ENCODE data around the gene KCND1.
A peak's percentile ranks its signal among the peaks of the same experiment; 100 is the strongest.
"Not testable (repeated sequence)": the region's sequence is repeated elsewhere in the genome, so short reads cannot be mapped to it uniquely, and the experiment has no call there.

KCND1 gene

DNA sequence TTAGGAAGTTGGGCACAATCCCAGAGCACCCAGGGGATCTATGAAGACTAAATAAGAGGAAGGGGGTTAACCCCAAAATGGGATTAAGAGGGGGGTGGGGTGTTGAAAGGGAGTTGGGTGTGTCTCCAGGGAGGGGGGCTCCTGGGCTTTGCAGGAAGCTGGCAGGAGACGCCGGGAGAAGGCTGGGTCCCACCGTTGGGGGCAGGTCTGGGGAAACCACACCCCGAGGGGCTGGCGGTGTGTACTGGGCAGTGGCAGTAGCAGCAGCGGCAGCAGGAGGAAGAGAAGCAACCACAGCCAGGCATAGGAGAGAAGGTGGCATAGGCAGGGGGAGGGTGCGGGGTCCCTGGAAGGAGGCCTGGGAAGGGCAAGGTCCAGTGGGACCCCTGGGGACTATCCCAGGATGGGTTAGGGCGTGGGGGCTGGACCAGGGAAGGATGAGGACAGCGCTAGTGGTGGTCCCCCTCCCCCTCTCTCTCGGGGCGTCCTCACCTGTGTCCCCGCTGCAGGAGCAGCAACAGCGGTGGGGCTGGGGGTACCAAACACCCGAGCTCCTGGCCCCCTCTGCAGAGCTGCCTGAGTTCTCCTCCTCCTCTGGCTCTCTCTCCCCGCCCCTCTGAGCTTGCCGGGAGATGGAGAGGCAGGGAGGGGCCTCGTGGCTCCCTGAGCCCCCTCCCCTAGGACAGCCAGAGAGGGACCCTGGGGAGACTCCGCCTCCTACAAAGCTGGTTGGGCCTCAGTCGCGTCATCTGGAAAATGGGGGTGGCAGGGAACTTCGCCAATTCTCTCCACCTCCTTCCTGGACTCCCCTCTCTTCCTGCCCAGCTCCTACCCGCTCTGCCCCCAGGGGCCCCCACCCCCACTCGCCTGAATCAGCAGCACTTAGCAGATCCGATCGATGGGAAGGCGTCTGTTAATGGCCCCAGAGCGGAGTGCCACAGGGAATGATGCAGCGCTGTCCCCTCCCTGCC is at the start of gene KCND1:
Gene KCND1 (minus strand): TSS at position 596 of the 971 bp plus-strand sequence. CDS start 1,573 bp downstream, outside the sequence.
- DNase-seq (ENCODE audit: low read depth in 1 of 2, low spot score in 1 of 2): peak in 1 of 2 donors; percentile 8

DNA sequence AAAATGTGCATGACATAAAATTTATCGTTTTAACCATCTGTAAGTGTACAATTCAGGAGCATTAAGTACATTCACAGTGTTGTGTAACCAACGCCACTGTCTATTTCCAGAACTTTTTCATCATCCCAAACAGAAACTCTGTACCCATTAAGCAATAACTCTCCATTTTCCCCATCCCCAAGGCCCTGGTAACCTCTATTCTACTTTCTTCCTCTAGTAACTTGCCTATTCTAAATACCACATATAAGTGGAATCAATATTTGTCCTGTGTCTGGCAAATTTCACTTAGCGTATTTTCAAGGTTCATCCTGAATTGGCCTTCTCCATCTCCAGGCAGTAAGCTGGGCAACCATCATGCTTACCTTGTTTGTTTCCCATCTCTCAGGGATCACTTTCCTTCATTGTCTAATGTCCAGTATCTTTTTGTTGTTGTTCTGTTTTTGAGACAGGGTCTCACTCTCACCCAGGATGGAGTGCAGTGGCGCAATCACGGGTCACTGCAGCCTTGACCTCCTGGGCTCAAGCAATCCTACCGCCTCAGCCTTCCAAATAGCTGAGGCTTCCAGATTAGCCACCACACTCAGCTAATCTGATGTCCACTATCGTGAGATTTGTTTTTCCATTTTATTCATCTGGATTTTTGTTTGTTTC is 48.1 kb upstream of the KCND1 start:
- DNase-seq (ENCODE audit: low read depth in 1 of 2, low spot score in 1 of 2): no peak

DNA sequence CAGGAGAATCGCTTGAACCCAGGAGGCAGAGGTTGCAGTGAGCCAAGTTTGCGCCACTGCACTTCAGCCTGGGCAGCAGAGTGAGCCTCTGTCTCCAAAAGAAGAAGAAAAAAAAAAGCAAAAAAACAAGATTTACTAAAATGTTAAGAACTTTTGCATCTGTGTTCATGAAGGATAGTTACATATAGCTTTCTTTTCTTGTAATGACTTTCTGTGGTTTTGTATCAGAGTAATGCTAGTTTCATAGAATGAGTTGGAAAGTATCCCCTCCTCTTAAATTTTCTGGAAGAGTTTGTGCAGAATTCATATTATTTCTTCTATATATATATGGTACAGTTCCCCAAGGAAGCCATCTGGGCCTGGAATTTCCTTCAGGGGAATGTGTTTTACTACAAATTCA is 47.4 kb upstream of the KCND1 start:
- DNase-seq (ENCODE audit: low read depth in 1 of 2, low spot score in 1 of 2): no peak

DNA sequence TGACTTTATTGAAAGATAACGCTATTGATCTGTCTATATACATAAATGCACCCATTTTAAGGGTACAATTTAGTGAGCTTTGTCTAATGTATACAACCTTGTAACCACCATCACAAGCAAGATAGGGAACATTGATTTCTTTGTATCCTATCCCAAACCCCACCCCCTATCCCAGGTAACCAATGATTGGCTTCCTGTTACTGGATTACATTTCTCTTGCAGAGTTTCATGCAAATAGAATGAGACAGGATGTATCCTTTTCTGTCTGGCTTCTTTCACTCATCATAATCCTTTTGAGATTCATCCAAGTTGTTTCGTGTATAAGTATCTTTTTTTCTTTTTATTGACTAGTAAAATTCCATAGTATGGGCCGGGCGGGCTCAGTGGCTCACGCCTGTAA is 32.1 kb upstream of the KCND1 start:
- DNase-seq (ENCODE audit: low read depth in 1 of 2, low spot score in 1 of 2): no peak

DNA sequence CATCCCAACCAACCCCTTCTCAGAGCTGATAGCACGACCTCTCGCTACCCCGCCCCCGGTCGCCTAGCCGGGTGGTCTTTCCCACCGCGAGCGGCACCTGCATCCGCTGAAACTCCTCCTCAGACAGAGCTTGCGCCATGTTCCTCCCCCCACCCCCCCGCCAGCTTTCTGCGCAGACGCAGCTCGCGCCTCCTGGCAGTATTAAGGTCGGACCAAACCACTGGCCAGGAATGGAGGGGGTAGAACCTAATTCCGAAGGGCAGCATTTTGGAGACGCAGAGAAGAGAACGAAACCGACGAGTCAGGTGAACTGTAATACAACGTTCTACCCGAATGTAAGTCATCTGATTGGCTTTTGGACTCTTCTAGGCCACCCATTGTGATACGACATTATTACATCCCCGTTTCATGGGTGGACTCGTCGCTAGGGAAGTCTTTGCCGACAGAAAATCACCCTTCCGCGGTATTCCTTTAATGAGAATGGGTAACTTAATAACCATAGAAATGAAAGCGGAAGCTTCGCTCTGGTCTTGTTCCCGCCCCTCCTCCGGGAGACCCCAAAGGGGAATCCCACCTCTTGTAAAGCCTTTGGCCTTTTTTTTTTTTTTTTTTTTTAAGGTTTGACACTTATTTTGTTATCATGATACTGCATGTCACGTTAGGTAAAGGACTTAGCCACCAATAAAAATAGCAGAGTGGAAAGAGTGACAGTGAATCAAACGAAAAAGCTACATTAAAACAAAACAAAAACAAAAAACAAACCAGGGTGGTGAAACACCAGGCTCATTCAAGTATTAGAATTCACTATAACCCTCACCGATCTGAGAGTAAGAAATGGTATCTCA is 30.7 kb upstream of the KCND1 start, which contains the start of gene GRIPAP1:
Gene GRIPAP1 (minus strand): TSS at position 174 of the 845 bp plus-strand sequence. CDS start 35 bp downstream, at position 139.
- peak; percentile 51 to 63 for DNase-seq (ENCODE audit: low read depth in 1 of 2, low spot score in 1 of 2)

DNA sequence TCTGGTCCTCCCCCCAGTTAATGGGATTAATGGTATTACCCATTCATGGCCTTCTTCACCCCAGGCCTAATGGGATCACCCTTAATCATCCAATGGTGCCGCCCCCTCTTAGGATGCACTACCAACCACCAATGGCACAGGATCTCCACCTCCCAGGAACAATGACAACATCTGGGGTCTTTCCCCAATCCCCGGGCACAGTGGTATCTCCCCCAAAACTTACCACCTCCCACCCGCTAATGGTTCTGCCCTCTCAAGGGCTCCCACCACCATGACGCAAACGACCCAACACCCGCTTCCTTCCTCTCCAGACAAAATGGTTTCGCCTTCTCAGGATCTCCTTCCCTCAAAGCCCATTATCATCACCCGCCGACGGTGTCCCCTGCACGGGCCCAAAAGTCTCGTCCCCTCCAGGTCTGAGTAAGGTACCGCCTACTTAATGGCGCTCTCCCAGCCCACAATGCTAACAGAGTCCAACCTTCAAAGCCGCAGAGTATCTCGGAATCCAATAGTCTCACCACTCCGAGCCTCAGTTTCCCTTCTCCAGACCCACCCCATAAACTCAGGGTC is 30.0 kb upstream of the KCND1 start:
- peak; percentile 8 to 12 for DNase-seq (ENCODE audit: low read depth in 1 of 2, low spot score in 1 of 2)

DNA sequence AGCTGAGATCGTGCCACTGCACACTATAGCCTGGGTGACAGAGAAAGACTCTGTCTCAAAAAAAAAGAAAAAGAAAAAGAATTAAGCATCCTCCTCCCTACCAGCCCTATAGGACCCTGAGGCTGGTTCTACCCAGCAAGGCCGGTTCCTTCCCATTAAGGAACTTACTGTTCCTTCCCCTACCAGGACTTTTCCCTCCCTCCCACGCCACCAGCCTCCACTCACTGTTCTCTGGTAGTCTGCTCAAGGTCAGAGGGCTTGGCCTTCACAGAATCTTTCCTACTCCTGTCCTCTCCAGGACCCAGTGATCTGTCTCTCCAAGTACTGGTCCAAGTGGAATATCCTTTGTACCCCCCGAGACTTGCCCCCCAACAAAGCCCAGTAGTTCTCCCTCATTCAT is 29.0 kb upstream of the KCND1 start:
- no peak for DNase-seq (ENCODE audit: low read depth in 1 of 2, low spot score in 1 of 2)

DNA sequence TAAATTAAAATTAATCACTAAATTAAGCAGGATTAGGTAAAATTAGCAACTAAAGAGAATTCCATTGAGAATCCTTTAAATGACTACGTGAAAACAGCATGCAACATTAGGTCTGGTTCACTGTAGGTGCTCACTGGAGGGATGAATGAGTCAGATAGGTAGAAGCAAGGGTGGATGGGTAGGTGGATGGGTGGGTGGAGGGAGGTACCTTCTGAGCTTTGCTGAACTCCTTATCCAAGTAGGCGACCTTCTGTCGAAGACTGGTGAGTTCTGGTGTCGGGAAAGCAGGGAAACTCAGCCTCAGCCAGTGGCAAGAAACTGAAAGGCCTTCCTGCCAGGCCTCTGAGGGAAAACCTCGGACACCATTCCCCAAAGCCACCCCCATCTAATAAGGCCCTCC is 27.4 kb upstream of the KCND1 start:
- DNase-seq (ENCODE audit: low read depth in 1 of 2, low spot score in 1 of 2): no peak

DNA sequence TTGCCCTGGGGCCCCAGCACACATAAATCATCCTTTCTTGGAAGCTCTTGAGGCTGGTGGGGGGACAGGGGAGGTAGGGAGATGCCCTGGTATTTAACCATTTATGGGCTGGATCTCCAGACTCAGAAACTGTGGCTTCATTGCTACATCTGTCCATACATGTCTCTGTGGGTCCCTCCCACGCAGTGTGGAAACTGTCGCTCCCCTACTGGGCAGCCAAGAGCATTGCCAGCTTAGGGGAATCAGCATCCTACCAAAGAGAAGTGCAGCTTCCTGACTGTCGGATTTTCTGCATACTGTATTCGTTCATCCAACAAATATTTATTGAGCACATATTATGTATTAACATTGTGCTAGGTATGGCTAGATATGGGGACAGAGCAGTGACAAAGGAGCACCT is 26.7 kb upstream of the KCND1 start:
- DNase-seq (ENCODE audit: low read depth in 1 of 2, low spot score in 1 of 2): no peak

DNA sequence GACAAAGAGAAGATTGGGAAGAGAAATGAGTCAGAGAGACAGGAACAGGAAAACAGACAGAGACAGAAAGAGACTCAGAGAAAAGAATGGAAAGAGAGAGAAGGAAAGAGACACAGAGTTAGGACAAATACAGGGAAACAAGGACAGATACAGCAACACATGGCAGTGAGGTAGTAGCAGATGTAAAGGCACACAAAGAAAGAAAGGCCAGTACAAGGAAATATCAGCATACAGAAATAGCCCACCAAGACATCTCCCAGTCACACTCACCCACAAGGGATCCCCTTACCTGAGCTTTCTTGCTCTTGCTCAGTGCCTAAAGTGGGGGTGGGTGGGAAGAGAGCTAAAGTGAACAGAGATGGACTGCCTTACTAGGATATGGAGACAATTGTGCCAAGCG is 26.2 kb upstream of the KCND1 start:
- DNase-seq (ENCODE audit: low read depth in 1 of 2, low spot score in 1 of 2): no peak

DNA sequence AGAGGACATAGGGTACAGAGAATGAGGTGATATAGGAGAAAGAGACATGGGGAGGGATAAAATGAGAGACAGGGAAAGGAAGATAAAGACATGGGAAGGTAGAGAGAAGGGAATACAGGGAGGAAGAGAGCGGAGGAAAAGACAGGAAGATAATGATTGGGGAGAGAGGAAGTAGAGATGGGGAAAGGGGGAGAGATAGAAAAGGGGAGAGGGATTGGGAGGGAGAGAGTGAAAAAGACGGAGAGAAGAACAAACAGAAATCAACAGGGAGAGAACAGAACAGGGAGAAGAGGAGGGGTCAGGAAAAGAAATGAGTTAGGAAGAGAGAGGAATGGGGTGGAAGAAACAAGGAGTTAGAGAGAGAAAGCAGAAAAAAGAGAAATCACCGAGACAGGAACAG is 25.8 kb upstream of the KCND1 start:
- DNase-seq (ENCODE audit: low read depth in 1 of 2, low spot score in 1 of 2): no peak

DNA sequence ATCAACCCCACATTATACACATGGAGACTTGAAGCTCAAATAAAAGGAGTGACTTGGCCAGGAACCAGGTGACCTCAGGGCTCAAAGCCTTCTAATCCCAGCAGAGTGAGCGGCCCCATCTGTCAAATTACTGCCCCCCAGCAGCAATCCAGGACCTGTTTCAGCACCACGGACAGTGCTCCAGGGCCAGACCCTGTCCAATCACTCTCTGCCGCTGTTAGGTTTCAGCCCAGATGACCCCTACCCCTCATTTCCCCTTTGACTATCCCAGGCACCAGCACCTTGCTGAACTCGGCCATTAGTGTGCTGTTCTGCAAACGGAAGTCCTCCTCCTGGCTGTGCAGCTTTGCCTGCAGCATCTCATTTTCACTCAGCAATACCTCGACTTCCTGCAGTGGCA is 25.3 kb upstream of the KCND1 start:
- DNase-seq (ENCODE audit: low read depth in 1 of 2, low spot score in 1 of 2): no peak

DNA sequence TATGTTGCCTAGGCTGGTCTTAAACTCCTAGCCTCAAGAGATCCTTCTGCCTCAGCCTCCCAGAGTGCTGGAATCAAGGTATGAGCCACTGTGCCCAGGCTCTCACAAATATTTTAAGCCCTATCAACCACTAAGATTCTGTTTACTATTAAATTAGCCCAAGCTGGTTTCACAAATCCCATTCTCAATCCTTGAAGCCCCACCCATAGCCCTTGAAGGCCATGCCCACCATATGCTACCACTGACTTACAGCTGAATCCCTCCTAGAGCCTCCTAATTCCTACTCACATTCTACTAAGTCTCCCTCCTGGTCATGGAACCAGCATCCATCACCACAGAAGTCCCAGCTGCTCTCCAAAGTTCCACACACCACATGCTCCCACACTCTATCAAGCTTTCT is 20.7 kb upstream of the KCND1 start:
- DNase-seq (ENCODE audit: low read depth in 1 of 2, low spot score in 1 of 2): no peak

DNA sequence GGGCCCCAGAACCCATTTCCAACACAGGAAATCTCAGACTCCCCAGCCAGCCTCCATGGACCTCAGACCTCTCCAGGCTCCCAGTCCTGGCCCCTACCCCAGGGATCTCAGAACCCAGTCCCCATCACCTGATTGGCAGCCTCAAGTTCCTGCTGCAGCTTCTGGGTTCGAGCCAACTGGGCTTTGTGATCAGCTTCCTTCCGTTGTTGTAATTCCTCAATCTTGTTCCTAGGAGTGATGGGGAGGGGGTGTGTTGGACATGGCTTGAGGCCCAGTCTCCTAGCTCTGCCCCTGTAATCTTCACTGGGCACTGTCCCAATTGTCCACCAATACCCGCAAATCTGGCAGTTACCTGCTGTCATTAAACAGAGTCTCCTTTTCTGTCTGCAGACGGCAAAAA is 17.8 kb upstream of the KCND1 start:
- no peak for DNase-seq (ENCODE audit: low read depth in 1 of 2, low spot score in 1 of 2)

DNA sequence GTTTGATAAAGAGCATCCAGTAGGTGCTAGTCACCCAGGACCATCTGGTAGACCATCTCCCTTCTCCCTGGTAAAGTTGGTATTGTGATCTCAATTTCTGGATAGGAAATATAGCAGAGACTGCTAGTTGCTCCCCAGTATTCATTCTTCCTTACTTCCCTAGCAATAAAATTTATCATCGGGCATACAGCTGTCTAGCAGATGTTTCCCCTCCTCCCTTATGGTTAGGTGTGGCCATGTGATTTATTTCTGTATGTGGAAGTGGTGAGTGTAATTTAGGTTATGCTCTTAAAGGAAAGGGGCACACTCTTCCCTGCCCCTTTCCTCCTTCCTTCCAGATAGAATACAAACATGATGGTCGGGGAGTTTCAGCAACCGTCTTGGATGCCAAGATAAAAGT is 12.3 kb upstream of the KCND1 start:
- no peak for DNase-seq (ENCODE audit: low read depth in 1 of 2, low spot score in 1 of 2)

DNA sequence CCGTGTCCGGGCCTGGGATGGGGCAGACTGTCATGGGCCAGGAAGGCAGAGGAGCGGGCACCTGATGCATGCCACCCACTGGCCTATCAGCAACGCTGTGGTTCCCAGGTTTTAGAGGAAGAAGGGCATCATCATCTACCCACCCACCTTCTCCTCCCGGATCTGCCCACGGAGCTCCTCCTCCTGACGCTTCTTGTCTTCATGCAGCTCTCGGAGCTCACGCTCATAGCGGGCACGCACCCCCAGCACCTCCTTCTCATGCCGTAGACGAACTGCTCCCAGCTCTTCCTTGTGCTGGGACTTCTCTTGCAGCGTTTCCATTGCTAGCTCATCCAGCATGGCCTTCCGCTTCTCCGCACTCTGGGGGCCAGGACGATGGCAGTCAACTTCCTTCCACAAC is 11.4 kb upstream of the KCND1 start:
- DNase-seq (ENCODE audit: low read depth in 1 of 2, low spot score in 1 of 2): no peak

DNA sequence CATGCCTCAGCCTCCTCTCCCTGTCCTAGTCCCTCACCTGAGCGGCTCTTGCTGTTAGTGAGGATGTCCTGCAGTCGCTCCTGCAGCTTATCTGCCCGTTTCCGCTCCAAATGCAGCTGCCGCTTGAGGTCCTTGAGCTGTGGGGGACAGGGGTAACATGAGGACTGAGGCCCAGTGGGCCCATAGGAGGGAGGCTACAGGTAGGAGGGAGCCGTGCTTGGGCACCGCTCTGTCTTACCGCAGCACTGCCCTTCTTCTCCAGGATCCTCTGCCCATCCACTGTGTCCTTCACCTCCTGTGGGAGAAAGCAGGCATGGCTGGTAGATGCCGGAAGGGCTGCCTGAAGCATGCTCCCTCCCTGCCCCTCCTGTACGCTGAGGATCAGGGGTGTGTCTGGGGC is 9.5 kb upstream of the KCND1 start:
- no peak for DNase-seq (ENCODE audit: low read depth in 1 of 2, low spot score in 1 of 2)

DNA sequence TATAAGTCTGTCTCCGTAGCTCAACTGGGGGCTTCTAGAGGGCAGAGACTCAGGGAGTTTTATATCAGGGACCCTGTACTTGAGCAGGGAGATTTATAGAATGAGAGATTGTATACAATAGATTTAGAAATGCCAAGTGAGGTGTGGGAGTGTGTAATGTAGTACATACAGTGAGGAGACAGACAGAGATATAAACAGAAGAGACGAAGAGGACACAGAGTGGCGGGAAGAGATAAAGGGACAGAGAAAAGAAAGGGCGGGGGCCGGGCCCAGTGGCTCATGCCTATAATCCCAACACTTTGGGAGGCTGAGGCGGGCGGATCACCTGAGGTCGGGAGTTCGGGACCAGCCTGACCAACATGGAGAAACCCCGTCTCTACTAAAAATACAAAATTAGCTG is 8.7 kb upstream of the KCND1 start:
- not testable (repeated sequence) for DNase-seq (ENCODE audit: low read depth in 1 of 2, low spot score in 1 of 2)

DNA sequence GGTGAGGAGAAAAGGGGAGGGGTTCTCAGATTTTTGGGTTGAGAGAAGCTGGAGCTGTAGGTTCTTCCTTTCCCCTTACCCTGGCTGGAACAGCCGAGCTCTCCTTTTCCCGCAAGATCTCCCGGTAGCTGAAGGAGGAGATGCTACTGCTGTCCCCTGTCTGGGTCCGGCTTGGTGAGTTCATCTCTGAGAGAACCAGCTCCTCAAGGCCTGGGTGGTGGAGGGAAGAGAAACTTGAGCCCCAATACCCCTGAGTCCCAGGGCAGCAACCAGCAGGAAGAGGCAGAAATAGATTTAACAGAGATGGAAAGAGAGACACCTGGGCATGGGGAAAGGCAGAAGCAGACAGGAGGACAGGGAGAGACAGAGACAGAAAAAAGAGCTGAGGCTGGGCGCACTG is 6.6 kb upstream of the KCND1 start:
- no peak for DNase-seq (ENCODE audit: low read depth in 1 of 2, low spot score in 1 of 2)

DNA sequence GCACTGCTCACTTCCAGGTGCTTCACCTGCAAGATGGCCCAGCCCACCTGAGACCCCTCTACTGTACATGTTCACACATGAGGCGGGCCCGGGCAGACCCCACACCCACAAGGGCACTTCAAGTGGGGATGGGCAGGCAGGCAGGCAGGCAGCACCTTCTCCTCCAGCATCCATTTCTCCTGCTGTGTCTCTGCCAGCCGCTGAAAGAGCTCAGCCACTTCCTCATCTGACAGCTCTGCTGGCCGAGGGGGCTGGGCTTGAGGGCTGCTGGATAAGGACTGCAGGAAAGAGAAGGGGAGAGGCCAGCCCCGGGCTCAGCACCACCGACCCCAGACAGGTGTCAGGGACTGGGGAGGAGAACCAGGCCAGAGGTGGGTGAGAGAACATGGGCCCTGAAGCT is 4.4 kb upstream of the KCND1 start:
- DNase-seq (ENCODE audit: low read depth in 1 of 2, low spot score in 1 of 2): no peak

DNA sequence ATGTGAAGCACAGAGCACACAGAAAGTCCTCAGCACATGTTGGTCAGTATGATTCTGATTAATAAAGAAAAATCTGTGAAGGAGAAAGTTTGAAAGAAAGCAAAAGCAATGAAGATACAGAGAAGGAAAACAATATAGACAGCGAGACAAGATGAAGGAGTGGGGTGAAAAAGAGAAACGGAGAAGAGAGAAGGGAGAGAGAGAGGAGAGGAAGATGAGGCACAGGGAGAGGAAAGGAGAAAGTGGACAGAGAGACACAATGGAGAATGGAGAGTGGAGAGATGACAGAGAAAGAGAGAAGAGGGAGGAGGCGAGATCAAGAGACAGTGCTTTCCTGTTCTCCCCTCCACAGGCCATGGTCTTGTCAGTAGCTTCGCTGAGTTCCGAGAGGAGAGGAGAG is 3.9 kb upstream of the KCND1 start:
- no peak for DNase-seq (ENCODE audit: low read depth in 1 of 2, low spot score in 1 of 2)

All from stimulated activated CD4-positive, alpha-beta T cell treated with anti-CD3 and anti-CD28 coated beads, Interleukin-15, amount 100 ng/mL, for 1 hour (primary cell).